ENCODE measurements around the gene SIM2.

Gene SIM2

GRCh38 chr21:36718951-36719501 lies 20.1 kb downstream of the SIM2 start:
- no peak for DNase-seq

- no peak for DNase-seq
These were observed 20.7 kb downstream of the SIM2 start for GRCh38 chr21:36719614-36720013.

- no peak for DNase-seq
These were observed 22.9 kb downstream of the SIM2 start for GRCh38 chr21:36721817-36722216.

GRCh38 chr21:36722370-36723368 lies 23.8 kb downstream of the SIM2 start:
- no peak for DNase-seq

GRCh38 chr21:36723371-36723881 lies 24.5 kb downstream of the SIM2 start:
- no peak for DNase-seq

- DNase-seq: no peak
These were observed 25.7 kb downstream of the SIM2 start for GRCh38 chr21:36724660-36725059.

DNA sequence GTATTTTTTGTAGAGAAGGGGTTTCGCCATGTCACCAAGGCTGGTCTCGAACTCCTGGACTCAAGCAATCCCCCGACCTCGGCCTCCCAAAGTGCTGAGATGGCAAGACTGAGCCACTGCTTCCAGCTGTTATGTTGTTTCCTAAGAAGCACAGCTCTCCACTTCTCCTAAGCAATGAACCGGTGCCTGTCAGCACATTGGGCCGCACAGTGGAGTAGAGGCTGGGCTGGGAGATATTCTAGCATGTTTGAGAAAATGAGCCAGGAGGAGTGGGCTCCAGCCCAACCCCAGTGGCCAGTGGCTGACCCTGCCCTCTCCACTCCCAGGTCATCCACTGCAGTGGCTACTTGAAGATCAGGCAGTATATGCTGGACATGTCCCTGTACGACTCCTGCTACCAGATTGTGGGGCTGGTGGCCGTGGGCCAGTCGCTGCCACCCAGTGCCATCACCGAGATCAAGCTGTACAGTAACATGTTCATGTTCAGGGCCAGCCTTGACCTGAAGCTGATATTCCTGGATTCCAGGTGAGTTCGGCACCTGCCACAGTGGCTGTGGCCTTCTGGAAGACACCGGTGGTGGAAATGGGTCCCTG lies 27.0 kb downstream of the SIM2 start:
- DNase-seq: no peak

GRCh38 chr21:36727866-36728265 lies 29.0 kb downstream of the SIM2 start:
- DNase-seq: no peak

GRCh38 chr21:36728371-36729111 lies 29.6 kb downstream of the SIM2 start:
- no peak for DNase-seq

GRCh38 chr21:36729310-36729970 lies 30.5 kb downstream of the SIM2 start:
- no peak for DNase-seq

DNA sequence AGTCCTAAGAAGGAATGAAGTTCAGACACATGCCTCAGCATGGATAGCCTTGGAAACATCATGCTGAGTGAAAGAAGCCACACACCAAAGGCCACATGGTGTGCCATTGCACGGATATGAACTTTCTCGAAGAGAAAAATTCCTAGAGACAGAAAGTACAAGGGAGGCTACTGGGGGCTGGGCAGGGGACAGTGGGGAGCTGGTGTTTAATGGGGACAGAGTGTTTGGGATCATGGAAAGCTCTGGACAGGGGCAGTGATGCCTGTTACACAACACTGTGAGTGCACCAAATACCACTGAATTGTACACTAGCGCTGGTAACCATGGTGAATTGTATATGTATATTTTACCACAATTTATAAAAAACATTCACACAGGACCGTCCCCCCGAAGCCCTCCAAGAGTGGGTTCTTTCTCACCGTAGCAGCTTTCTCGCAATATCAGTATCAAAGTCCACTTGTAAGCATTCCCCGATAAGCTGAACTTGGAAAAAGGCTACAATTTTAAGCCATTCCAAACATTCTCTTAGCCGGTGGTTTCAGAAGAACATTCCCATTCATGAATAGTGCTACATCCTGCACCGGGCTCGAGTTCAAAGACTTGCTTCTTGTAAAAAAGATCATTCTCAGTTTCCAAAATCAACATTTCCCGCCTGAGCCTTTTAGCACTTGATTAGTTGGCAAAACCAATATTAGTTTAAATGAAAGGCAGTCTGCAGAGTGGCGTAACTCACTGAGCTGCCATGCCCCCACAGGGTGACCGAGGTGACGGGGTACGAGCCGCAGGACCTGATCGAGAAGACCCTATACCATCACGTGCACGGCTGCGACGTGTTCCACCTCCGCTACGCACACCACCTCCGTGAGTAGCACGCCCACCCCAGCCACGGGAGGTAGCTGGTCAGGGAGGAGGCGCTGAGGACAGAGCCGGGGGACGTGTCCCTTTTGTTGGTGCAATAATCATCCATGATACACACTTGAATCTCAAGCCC lies 31.7 kb downstream of the SIM2 start:
- no peak for DNase-seq

DNA sequence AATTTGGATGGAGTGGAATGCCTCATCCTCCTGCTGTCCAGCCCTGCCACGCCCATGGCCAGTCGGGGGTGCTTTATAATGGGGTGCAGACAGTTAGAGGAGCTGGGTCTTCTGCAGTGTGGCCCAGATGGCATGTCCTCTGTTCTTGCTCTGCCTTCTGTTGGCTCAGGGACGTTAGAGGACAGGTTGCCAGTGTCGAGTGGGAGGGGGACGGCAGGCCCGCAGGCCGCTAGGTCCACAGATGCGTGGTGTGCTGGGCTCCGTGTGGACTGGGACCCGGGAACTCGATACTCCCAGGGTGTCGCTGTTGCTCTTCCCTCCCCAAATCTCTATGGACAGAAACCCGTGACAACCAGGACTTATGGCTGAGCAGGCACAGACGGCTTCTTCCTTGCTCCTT lies 33.3 kb downstream of the SIM2 start:
- no peak for DNase-seq

DNA sequence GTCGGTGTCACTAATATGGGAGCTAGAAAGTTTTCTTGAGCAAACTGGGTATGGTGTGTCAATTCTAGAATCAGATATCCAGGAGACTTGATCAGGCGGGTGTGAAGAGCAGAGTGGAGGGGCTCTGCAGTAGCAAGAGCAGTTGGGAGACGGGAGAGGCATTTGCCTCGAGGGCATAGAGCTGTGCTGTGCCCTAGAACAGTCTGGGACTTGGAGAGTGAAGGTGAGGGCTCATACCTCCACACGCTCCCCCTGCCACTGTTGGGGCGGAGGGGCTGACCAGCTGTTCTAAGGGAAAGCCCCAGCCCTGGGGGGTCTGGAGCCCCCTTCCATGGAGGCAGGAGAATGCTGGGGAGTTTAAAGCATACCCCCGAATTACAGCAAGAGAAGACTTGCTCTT lies 33.8 kb downstream of the SIM2 start:
- DNase-seq: no peak

DNA sequence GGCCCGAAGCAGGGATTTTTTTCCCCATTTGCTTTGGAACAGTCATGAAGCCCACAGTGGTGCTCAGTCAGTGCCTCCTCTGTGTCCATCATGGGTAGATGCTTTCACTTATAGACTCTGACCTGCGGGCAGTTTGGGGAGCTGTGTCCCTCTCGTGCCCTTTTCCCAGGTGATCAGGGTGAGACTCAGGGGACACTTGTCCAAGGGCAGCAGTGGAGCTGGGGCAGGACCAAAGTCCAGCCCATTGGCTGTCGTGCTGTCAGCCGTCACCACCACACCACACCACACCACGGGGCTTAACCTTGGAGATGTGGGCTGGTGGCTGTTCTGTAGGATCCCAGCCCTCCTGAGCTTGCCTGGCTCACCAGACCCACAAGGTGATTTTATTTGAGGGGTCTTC lies 34.9 kb downstream of the SIM2 start:
- DNase-seq: no peak

GRCh38 chr21:36734367-36735200 lies 35.7 kb downstream of the SIM2 start:
- no peak for DNase-seq

GRCh38 chr21:36735201-36735515 lies 36.2 kb downstream of the SIM2 start:
- no peak for DNase-seq

DNA sequence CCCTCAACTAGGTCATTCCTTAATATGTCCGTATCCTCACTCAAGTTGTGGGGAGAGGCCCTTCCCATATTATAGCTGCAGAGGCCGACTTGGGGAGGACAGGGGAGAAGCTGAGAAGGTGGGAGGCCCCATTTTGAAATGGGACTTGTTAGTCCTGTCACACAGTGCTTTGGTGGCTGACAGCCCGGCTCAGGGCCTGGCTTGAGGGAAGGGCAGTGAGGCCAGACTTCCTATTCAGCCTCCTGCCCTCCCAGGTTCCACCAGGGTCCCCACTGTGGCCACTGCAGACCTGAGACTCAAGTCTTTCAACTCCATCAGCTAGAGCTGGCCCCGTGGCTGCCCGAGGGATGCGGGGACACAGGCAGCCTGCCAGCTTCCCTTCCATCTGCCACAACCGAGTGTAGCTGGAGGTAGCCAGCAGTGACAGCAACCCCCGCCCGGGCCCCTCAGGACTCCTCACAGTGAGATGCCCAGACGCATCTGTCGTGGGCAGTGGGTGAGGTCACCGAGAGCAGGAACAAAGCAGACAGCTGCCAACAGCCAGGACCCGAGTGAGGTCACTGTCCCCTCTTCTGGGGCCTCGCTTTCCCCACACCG lies 36.9 kb downstream of the SIM2 start:
- DNase-seq: no peak

- no peak for DNase-seq
These were observed 39.7 kb downstream of the SIM2 start for GRCh38 chr21:36738489-36739126.

- DNase-seq: no peak
These were observed 42.6 kb downstream of the SIM2 start for GRCh38 chr21:36741506-36741905.

Data from GOT3 (cell line).